AG09319 (cell line): ENCODE data around the gene RPS24.
"Not testable (repeated sequence)": the region's sequence is repeated elsewhere in the genome, so short reads cannot be mapped to it uniquely, and the experiment has no call there.

Source experiments
- DNase-seq: peaks from one replicate; pipeline ENCODE4 v3.0.0-alpha.2; 2010; ENCODE audit warnings: low read depth; ENCODE audit errors: extremely low read depth
- TF ChIP-seq, protein P1 (sequence below): IDR thresholded peaks from 2 replicates; pipeline ENCODE4 v1.5.1; 2011; ENCODE audit warnings: low read depth, mild to moderate bottlenecking, inconsistent platforms, low read length, moderate library complexity

Gene RPS24

DNA sequence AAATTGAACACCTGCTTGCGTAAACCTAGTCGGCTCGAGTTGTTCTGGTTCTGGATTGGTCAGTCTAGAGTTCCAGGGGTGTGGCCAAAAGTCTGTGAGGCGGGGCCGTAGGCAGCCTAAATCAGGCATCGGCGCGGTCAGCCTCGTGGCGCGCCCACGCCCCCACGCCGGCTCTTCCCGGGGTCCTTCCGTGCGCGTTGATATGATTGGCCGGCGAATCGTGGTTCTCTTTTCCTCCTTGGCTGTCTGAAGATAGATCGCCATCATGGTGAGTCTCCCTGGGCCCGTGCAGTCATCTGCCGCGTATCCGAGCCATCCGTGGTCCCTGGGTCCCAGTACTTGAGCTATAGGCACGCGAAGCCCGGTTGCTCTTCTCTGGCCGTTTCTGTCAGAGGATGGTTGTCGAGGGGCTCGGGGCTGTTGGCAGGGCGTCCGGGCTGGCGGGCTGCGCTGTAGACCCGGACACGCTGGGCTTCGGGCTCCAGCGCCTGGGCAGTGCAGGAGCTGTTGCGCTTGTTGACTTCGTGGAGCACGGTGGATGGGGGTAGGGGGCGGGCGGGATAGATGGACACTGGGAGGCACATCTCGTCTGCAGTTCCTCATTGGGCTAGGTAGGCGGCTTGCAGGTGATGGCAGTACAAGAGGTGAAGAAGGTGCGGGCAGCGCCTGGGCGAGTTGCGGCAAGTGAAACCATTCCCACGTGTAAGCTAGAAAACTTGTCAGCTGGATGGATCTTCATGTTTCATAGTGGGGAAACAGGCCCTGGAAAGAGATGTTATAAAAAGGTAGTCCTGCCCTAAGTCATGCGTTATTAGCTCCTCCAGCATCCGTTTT is at the start of gene RPS24:
Gene RPS24, plus strand, starts transcription at position 227 of the 834 bp plus-strand sequence. Its CDS starts 39 bp downstream, at position 266.
- TF ChIP-seq, protein P1, sequence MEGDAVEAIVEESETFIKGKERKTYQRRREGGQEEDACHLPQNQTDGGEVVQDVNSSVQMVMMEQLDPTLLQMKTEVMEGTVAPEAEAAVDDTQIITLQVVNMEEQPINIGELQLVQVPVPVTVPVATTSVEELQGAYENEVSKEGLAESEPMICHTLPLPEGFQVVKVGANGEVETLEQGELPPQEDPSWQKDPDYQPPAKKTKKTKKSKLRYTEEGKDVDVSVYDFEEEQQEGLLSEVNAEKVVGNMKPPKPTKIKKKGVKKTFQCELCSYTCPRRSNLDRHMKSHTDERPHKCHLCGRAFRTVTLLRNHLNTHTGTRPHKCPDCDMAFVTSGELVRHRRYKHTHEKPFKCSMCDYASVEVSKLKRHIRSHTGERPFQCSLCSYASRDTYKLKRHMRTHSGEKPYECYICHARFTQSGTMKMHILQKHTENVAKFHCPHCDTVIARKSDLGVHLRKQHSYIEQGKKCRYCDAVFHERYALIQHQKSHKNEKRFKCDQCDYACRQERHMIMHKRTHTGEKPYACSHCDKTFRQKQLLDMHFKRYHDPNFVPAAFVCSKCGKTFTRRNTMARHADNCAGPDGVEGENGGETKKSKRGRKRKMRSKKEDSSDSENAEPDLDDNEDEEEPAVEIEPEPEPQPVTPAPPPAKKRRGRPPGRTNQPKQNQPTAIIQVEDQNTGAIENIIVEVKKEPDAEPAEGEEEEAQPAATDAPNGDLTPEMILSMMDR = no peak
- DNase-seq = peak; percentile 94

DNA sequence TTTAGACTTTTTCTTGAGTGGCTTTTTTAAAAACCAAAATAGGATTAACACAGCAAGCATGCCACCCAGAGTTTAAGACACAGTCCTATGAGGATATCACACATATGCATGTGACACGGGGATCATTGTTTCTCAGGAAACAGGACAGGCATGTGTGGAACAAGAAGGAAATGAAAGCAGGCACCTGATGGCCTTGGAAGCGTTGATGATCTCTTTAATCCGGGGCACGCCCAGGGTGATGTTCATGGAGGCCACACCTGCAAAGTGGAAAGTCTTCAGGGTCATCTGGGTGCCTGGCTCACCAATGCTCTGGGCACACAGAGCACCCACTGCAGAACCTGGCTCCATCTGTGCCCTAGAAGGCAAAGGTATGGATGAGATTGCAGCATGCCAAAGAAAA is 48.7 kb upstream of the RPS24 start:
- TF ChIP-seq, protein P1 = no peak
- DNase-seq = no peak

DNA sequence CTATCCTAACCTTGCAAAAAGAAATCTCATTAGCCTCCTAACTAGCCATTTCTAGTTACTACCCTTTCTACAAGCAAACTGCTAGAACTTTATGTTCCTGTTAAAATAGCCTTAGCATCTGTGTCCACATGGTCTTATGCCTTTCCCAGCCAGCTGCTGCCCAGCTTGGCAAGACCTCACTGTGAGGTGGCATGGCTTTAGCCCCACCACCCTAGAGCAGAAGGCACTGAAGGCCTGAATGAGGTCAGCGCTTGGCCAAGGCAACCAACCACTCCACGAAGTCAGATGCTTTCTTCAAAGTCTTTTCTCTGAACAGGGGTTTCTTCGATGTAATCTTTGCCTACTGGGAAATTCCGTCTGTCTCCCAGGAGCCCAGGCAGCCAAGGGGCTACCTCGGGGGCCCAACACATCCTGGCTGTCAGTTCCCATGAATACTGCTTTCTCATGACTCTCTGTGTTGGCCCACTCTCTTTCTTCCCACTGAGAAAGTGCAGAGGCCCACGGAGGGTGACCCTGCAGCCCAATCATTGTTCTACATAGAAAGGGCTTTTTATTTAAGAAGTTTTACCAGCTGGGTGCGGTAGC is 45.9 kb upstream of the RPS24 start:
- DNase-seq = no peak
- TF ChIP-seq, protein P1 = no peak

DNA sequence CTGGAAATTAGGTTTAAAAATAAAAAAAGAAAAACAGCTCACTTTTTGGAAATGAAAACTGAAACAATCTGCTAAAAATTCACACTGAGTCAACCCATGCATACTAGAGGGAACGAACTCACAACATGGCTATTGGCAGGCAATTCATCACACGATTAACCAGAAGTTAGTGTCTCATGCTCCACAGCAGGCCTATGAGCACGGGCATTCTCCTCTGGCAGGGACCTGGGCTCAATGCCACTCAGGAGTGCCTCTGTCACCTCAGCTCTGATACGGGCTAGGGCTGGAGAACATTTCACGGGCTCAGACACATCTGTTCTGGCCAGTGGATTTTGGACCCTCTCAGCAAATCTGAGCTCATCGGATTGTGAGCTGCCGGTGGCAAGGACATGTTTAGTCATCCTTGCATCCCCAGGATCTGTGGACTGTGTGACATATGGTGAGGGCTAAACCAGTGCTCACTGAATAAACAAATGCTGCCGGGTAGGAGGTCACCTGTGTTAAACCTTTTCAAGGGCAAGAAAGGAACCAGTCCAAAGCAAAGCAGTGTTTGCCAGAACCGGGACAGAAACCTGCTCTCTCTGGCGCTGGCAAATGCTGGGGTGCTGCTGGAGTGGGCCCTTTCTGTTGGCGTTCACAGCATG is 44.5 kb upstream of the RPS24 start:
- DNase-seq = no peak
- TF ChIP-seq, protein P1 = no peak

DNA sequence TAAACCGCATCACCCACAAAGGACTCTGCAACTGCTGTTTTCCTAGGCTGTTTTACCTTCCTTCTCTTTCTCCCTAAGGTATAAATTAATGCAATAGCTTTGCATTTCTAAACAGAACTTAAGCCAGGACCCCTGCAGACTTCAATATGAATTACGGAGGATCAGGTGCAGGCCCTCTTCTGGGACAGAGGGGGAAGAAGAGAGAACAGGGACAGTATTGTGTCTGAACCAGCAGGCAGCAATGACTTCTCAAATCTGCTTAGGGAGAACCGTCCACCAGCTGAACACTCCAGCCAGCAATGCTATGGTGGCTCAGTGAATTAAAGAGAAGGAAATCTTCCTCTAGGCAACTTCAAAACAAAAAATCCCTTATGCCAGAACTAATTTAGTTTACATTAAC is 40.0 kb upstream of the RPS24 start:
- no peak for DNase-seq
- TF ChIP-seq, protein P1 = no peak

DNA sequence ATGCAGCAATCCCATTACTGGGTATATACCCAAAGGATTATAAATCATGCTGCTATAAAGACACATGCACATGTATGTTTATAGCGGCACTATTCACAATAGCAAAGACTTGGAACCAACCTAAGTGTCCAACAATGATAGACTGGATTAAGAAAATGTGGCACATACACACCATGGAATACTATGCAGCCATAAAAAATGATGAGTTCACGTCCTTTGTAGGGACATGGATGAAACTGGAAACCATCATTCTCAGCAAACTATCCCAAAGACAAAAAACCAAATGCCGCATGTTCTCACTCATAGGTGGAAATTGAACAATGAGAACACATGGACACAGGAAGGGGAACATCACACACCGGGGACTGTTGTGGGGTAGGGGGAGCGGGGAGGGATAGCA is 34.9 kb upstream of the RPS24 start:
- not testable (repeated sequence) for DNase-seq

DNA sequence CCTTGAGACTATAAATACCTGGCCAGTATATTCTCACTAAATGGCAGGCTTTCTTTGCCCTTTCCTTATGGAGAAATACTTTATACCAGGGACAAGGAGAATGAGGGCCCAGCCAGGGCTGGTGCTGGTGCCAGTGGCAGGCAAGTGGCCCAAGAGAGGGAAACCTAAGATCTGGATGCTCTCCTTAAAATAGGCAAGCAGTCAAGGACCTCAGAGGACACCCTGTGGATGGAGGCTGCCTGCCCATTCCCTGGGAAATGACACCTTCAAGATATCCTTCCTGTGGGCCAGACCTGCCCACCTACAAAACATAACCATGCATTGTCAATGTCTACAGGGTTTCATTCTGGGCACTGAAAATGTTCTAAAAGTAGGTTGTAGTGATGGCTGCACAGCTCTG is 33.5 kb upstream of the RPS24 start:
- TF ChIP-seq, protein P1 = no peak
- no peak for DNase-seq
